ENCODE results near the gene TTLL11.
"Not testable (repeated sequence)": the region's sequence is repeated elsewhere in the genome, so short reads cannot be mapped to it uniquely, and the experiment has no call there.

The TTLL11 gene

DNA sequence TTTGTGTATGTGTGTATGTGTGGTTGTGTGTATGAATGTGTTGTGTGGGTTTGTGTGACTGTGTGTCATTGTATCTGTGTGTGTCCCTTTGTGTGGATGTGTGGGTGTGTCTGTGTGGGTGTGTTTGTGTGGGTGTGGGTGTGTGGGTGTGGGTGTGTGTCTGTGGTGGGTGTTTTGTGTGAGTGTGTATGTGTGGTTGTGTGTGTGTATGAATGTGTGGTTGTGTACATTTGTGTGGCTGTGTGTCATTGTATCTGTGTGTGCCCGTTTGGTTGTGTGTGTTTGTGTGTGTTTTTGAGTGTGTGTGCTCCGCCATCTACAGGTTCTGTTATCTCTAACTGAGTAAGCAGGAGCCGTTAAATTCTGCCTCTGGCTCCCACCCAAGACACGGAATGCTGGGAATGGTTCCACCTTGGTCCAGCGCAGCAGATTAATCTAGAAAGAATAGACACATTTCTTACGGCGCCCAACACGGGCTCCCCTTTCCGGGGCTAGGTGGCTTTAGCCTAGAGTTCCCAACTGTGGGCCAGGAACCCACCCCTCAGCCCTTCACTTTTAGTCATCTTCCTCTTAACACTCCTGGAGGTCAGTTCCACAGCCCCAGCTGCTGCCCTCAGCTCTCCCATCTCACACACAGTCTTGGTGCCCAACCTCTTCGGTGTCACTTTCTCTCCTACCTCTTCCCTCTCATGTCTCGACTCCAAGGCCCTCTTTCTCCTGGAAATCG lies 197.1 kb downstream of the TTLL11 start:
- no peak for TF ChIP-seq EZH2phosphoT487 (IDR thresholded peaks at IDR 0.05; ENCODE audit: borderline replicate concordance, low read length)
- TF ChIP-seq, protein P1, sequence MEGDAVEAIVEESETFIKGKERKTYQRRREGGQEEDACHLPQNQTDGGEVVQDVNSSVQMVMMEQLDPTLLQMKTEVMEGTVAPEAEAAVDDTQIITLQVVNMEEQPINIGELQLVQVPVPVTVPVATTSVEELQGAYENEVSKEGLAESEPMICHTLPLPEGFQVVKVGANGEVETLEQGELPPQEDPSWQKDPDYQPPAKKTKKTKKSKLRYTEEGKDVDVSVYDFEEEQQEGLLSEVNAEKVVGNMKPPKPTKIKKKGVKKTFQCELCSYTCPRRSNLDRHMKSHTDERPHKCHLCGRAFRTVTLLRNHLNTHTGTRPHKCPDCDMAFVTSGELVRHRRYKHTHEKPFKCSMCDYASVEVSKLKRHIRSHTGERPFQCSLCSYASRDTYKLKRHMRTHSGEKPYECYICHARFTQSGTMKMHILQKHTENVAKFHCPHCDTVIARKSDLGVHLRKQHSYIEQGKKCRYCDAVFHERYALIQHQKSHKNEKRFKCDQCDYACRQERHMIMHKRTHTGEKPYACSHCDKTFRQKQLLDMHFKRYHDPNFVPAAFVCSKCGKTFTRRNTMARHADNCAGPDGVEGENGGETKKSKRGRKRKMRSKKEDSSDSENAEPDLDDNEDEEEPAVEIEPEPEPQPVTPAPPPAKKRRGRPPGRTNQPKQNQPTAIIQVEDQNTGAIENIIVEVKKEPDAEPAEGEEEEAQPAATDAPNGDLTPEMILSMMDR (IDR thresholded peaks at IDR 0.05; ENCODE audit: low read depth, low read length, poor library complexity, severe bottlenecking): no peak
- Histone ChIP-seq H3K9me2 (replicated peaks; ENCODE audit: control insufficient read depth, low read length) (no peaks in the 10 kb centered on the region), H3F3A (ENCODE audit: control insufficient read depth, insufficient read depth) (peaks cover 16% of the 10 kb centered on the region; the same call in 1 of the 2 replicates), H3K4me3 (ENCODE audit: low read length) (no peak overlapping the region), H3K79me2 (ENCODE audit: control insufficient read depth, low read length) (no peaks in the 10 kb centered on the region), H4K20me1 (ENCODE audit: control insufficient read depth, insufficient read depth, low read depth, low read length) (no peaks in the 10 kb centered on the region), H3K27me3 (ENCODE audit: control insufficient read depth, low read length) (no peaks in the 10 kb centered on the region), H3K27ac (ENCODE audit: low read depth, low read length) (no peak overlapping the region), H3K9me3 (ENCODE audit: control insufficient read depth, insufficient read depth, low read length) (peaks cover 15% of the 10 kb centered on the region; the same call in 1 of the 2 replicates), H3K36me3 (ENCODE audit: control insufficient read depth, low read length) (no peaks in the 10 kb centered on the region), H3K4me1 (ENCODE audit: control insufficient read depth, low read length) (peaks cover 53% of the 10 kb centered on the region), H3K4me2 (ENCODE audit: low read length) (peak overlapping the region; percentile 48)

DNA sequence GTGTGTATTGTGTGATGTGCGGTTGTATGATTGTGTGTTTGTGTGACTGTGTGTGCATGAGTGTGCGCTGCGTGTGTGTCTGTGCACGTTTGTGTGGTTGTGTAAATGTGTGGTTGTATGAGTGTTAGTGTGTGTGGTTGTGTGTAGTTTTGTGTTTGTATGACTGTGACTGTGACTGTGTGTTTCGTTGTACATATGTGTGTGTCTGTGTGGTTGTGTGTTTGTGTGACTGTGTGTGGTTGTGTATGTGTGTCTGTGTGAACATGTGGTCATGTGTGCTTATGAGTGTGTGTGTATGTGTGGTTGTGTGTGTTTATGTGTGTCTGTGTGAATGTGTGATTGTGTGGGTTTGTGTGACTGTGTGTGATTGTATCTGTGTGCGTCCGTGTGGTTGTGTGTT lies 197.8 kb downstream of the TTLL11 start:
- Histone ChIP-seq H3K4me3 (ENCODE audit: low read length) (no peak overlapping the region), H3K27me3 (ENCODE audit: control insufficient read depth, low read length) (no peaks in the 10 kb centered on the region), H4K20me1 (ENCODE audit: control insufficient read depth, insufficient read depth, low read depth, low read length) (no peaks in the 10 kb centered on the region), H3K9me2 (replicated peaks; ENCODE audit: control insufficient read depth, low read length) (no peaks in the 10 kb centered on the region), H3K79me2 (ENCODE audit: control insufficient read depth, low read length) (no peaks in the 10 kb centered on the region), H3K4me1 (ENCODE audit: control insufficient read depth, low read length) (peaks cover 57% of the 10 kb centered on the region), H3K4me2 (ENCODE audit: low read length) (no peak overlapping the region), H3F3A (ENCODE audit: control insufficient read depth, insufficient read depth) (peaks cover 16% of the 10 kb centered on the region; the same call in 1 of the 2 replicates), H3K9me3 (ENCODE audit: control insufficient read depth, insufficient read depth, low read length) (peaks cover 9% of the 10 kb centered on the region; the same call in 1 of the 2 replicates), H3K27ac (ENCODE audit: low read depth, low read length) (no peak overlapping the region), H3K36me3 (ENCODE audit: control insufficient read depth, low read length) (no peaks in the 10 kb centered on the region)
- TF ChIP-seq, protein P1 (IDR thresholded peaks at IDR 0.05; ENCODE audit: low read depth, low read length, poor library complexity, severe bottlenecking): no peak
- TF ChIP-seq EZH2phosphoT487 (IDR thresholded peaks at IDR 0.05; ENCODE audit: borderline replicate concordance, low read length): no peak

DNA sequence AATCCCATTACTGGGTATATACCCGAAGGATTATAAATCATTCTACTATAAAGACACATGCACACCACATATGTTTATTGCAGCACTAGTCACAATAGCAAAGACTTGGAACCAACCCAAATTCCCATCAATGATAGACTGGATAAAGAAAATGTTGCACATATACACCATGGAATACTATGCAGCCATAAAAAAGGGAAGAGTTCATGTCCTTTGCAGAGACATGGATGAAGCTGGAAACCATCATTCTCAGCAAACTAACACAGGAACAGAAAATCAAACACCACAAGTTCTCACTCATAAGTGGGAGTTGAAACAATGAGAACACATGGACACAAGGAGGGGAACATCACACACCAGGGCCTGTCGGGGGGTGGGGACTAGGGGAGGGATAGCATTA lies 198.7 kb downstream of the TTLL11 start:
- not testable (repeated sequence) for H3K27me3 ChIP-seq (ENCODE audit: control insufficient read depth, low read length)

DNA sequence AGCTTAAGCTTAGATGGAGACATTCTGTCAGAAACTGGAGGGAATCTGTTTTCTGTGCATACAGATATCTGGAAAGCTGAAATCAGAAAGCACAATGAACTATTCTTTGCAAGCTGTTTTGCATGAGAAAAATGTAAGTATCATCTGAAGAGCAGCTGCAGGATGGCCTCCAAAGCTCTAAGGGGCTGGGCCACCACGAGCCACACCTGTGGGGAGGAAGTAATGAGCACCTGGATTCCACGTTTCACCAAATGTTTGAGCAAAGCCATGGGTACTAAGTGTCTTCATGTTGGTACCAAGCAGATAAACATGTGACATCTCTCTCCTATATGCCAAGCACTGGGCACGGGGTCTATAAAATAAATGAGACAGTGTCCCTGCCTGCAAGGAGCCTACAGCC lies 199.3 kb downstream of the TTLL11 start:
- H3K4me1 ChIP-seq (ENCODE audit: control insufficient read depth, low read length): peaks cover 57% of the 10 kb centered on the region
- H4K20me1 ChIP-seq (ENCODE audit: control insufficient read depth, insufficient read depth, low read depth, low read length): no peaks in the 10 kb centered on the region
- no peaks in the 10 kb centered on the region for H3K9me2 ChIP-seq (replicated peaks; ENCODE audit: control insufficient read depth, low read length)
- H3F3A ChIP-seq (ENCODE audit: control insufficient read depth, insufficient read depth): peaks cover 16% of the 10 kb centered on the region; the same call in 1 of the 2 replicates
- H3K79me2 ChIP-seq (ENCODE audit: control insufficient read depth, low read length): no peaks in the 10 kb centered on the region
- TF ChIP-seq, protein P1 (IDR thresholded peaks at IDR 0.05; ENCODE audit: low read depth, low read length, poor library complexity, severe bottlenecking): no peak
- TF ChIP-seq EZH2phosphoT487 (IDR thresholded peaks at IDR 0.05; ENCODE audit: borderline replicate concordance, low read length): no peak
- H3K4me3 ChIP-seq (ENCODE audit: low read length): peak overlapping the region; percentile 30
- no peaks in the 10 kb centered on the region for H3K36me3 ChIP-seq (ENCODE audit: control insufficient read depth, low read length)
- H3K4me2 ChIP-seq (ENCODE audit: low read length): peak overlapping the region; percentile 52
- no peaks in the 10 kb centered on the region for H3K27me3 ChIP-seq (ENCODE audit: control insufficient read depth, low read length)
- H3K27ac ChIP-seq (ENCODE audit: low read depth, low read length): 0 out of 2 replicates have a peak overlapping the region, but pooled peaks have one; percentile 16
- H3K9me3 ChIP-seq (ENCODE audit: control insufficient read depth, insufficient read depth, low read length): peaks cover 4% of the 10 kb centered on the region; the same call in 1 of the 2 replicates

More for the DNA sequence above, 198.7 kb downstream of the TTLL11 start:
- H3K4me1 ChIP-seq (ENCODE audit: control insufficient read depth, low read length): peaks cover 57% of the 10 kb centered on the region
- not testable (repeated sequence) for H3K9me2 ChIP-seq (replicated peaks; ENCODE audit: control insufficient read depth, low read length); H3K36me3 ChIP-seq (ENCODE audit: control insufficient read depth, low read length); H3K79me2 ChIP-seq (ENCODE audit: control insufficient read depth, low read length); H3K4me3 ChIP-seq (ENCODE audit: low read length); H3K9me3 ChIP-seq (ENCODE audit: control insufficient read depth, insufficient read depth, low read length); H3K27ac ChIP-seq (ENCODE audit: low read depth, low read length); H4K20me1 ChIP-seq (ENCODE audit: control insufficient read depth, insufficient read depth, low read depth, low read length)
- H3F3A ChIP-seq (ENCODE audit: control insufficient read depth, insufficient read depth): peaks cover 16% of the 10 kb centered on the region; the same call in 1 of the 2 replicates
- H3K4me2 ChIP-seq (ENCODE audit: low read length): 0 out of 2 replicates have a peak overlapping the region, but pooled peaks have one; percentile 52

Measured in DOHH2 (cell line).